GM21737 (cell line): ENCODE measurements around the gene PDE3A.

Experiments
- ATAC-seq: cut with Tn5 transposase; IDR thresholded peaks from one replicate; pipeline ENCODE4 v1.9.1; 2021; ENCODE audit warnings: mild to moderate bottlenecking, moderate library complexity; ENCODE audit not compliant: unreplicated experiment

The PDE3A gene

GRCh38 chr12:20420557-20420956, 52.2 kb downstream of the PDE3A start:
- ATAC-seq: no peak

GRCh38 chr12:20421421-20421820, 53.1 kb downstream of the PDE3A start:
- ATAC-seq: no peak

GRCh38 chr12:20423557-20423956, 55.2 kb downstream of the PDE3A start:
- no peak for ATAC-seq

- ATAC-seq: no peak
Observed at GRCh38 chr12:20424841-20425240, 56.5 kb downstream of the PDE3A start.

- ATAC-seq: no peak
Observed at GRCh38 chr12:20426191-20426590, 57.9 kb downstream of the PDE3A start.

GRCh38 chr12:20426957-20427356, 58.6 kb downstream of the PDE3A start:
- ATAC-seq: no peak

GRCh38 chr12:20429852-20430251, 61.5 kb downstream of the PDE3A start:
- ATAC-seq: no peak

GRCh38 chr12:20432290-20432689, 64.0 kb downstream of the PDE3A start:
- no peak for ATAC-seq

- no peak for ATAC-seq
Observed at GRCh38 chr12:20434996-20435395, 66.7 kb downstream of the PDE3A start.

- ATAC-seq: no peak
Observed at GRCh38 chr12:20436316-20436715, 68.0 kb downstream of the PDE3A start.

GRCh38 chr12:20438299-20438779, 70.0 kb downstream of the PDE3A start:
- no peak for ATAC-seq

- ATAC-seq: no peak
Observed at GRCh38 chr12:20439626-20440025, 71.3 kb downstream of the PDE3A start.

GRCh38 chr12:20440408-20440807, 72.1 kb downstream of the PDE3A start:
- no peak for ATAC-seq

- no peak for ATAC-seq
Observed at GRCh38 chr12:20442322-20442721, 74.0 kb downstream of the PDE3A start.

GRCh38 chr12:20443255-20443654, 74.9 kb downstream of the PDE3A start:
- ATAC-seq: no peak

GRCh38 chr12:20443792-20444191, 75.5 kb downstream of the PDE3A start:
- no peak for ATAC-seq

- ATAC-seq: no peak
Observed at GRCh38 chr12:20444595-20445170, 76.3 kb downstream of the PDE3A start.

GRCh38 chr12:20445687-20446086, 77.3 kb downstream of the PDE3A start:
- ATAC-seq: no peak

- no peak for ATAC-seq
Observed at GRCh38 chr12:20446836-20447235, 78.5 kb downstream of the PDE3A start.

GRCh38 chr12:20448781-20449180, 80.4 kb downstream of the PDE3A start:
- ATAC-seq: no peak

- no peak for ATAC-seq
Observed at GRCh38 chr12:20450591-20451180, 82.3 kb downstream of the PDE3A start.

GRCh38 chr12:20451761-20452160, 83.4 kb downstream of the PDE3A start:
- no peak for ATAC-seq

GRCh38 chr12:20452496-20453010, 84.2 kb downstream of the PDE3A start:
- ATAC-seq: no peak
